Naive thymus-derived CD8-positive, alpha-beta T cell (primary cell): ENCODE measurements around the gene LIPC. TPM values are rescaled to one million over a fixed set of nuclear protein-coding genes. Genes with fewer than 3 reads are reported as not detected.
A peak's percentile ranks its signal among the peaks of the same experiment; 100 is the strongest.

Experiments used
- ATAC-seq, 2 donors: fragments of 150-1000 bp; cut with Tn5 transposase in 1 of 2; sonication (Bioruptor Pico), chemical (Tn5 transposase) in 1 of 2; 1 replicate in 1 of 2; 2 replicates in 1 of 2; pipeline ENCODE4 v1.10.0; 2021; ENCODE audit warnings: mild to moderate bottlenecking in 2 of 2, moderate library complexity in 2 of 2
- POLR2A ChIA-PET: fragments of 350-600 bp; sonication (Branson Sonifier 250); formaldehyde crosslinking; loops from one replicate; lab custom pipeline; 2021; ENCODE audit warnings: antibody characterized with exemption; lab: Charles Lee
- DNase-seq, 10 donors: peaks; one replicate each; pipeline versions ENCODE4 v3.0.0 to v3.0.0-alpha.2; 2020 to 2022
- H3K27ac Mint-ChIP-seq, 10 donors: one replicate each; pipeline ENCODE4 v1.8.0; 2020 to 2022; ENCODE audit warnings: mild to moderate bottlenecking in 10 of 10, mixed read lengths in 10 of 10, moderate library complexity in 4 of 10, inconsistent platforms in 1 of 10
- H3K27me3 Mint-ChIP-seq, 5 donors: one replicate each; pipeline ENCODE4 v1.8.0; 2021 to 2022; ENCODE audit warnings: mixed read lengths in 5 of 5
- H3K36me3 Mint-ChIP-seq, 3 donors: one replicate each; pipeline ENCODE4 v1.8.0; 2020 to 2022; ENCODE audit warnings: mixed read lengths in 3 of 3, mild to moderate bottlenecking in 2 of 3, inconsistent platforms in 1 of 3
- H3K4me1 Mint-ChIP-seq, 4 donors: one replicate each; pipeline ENCODE4 v1.8.0; 2021 to 2022; ENCODE audit warnings: mixed read lengths in 4 of 4
- H3K4me3 Mint-ChIP-seq, 10 donors: one replicate each; pipeline ENCODE4 v1.8.0; 2020 to 2022; ENCODE audit warnings: mild to moderate bottlenecking in 10 of 10, mixed read lengths in 10 of 10, moderate library complexity in 6 of 10, inconsistent platforms in 1 of 10
- H3K9me3 Mint-ChIP-seq, 9 donors: one replicate each; pipeline ENCODE4 v1.8.0; 2020 to 2022; ENCODE audit warnings: mixed read lengths in 9 of 9, mild to moderate bottlenecking in 3 of 9, inconsistent platforms in 1 of 9, moderate library complexity in 1 of 9
- polyA plus RNA-seq, 3 donors: library from polyadenylated mRNA; unstranded; fragments of 300-500 nt; fragmentation: Illumina TruSeq; gene quantifications; one replicate each; pipeline ENCODE4 v1.2.3, GENCODE V29; 2021
- total RNA-seq, 8 experiments: library from RNA in 2 of 8; stranded (reverse) in 2 of 8; gene quantifications; one replicate each; pipeline ENCODE4 v1.2.3 and lab custom pipeline; 2021 to 2026

The LIPC gene
- total and polyA plus RNA-seq, 5 experiments from 2014 or later = 0.64 to 4.4 (median 2.9) TPM

- Mint-ChIP-seq H3K9me3 (peaks cover 0 to 2% (median 0%) of the 10 kb centered on the region in 9 donors), H3K4me3 (no peak overlapping the region), H3K27ac (no peak overlapping the region), H3K27me3 (peaks cover 0 to 1% (median 0%) of the 10 kb centered on the region in 5 donors), H3K36me3 (no peaks in the 10 kb centered on the region), H3K4me1 (peaks cover 0 to 15% (median under 1%) of the 10 kb centered on the region in 4 donors)
- DNase-seq (no peak), ATAC-seq (no peak)
- POLR2A ChIA-PET = no interaction called here
These were observed 98.3 kb downstream of the LIPC start for GRCh38 chr15:58530056-58530590.

GRCh38 chr15:58532126-58532525, 100.3 kb downstream of the LIPC start:
- Mint-ChIP-seq H3K4me1 (peaks cover 0 to 16% (median 0%) of the 10 kb centered on the region in 4 donors), H3K27me3 (peaks cover 0 to 1% (median 0%) of the 10 kb centered on the region in 5 donors), H3K36me3 (no peaks in the 10 kb centered on the region), H3K4me3 (no peak overlapping the region), H3K27ac (no peak overlapping the region), H3K9me3 (peaks cover 0 to 2% (median 0%) of the 10 kb centered on the region in 9 donors)
- ATAC-seq (no peak), DNase-seq (no peak)
- POLR2A ChIA-PET = interaction anchor here (0.6 kb wide), 1 partner anchor 83 kb away, joined by 5 read pairs; no protein-coding TSS in a partner anchor

GRCh38 chr15:58534556-58534955, 102.8 kb downstream of the LIPC start:
- peaks cover 0 to 5% (median 0%) of the 10 kb centered on the region in 9 donors for H3K9me3 Mint-ChIP-seq

GRCh38 chr15:58535337-58535736, 103.5 kb downstream of the LIPC start:
- POLR2A ChIA-PET = no interaction called here
- H3K4me1 Mint-ChIP-seq = peaks cover 0 to 19% (median 0%) of the 10 kb centered on the region in 4 donors
- peak overlapping the region in 2 of 10 donors; percentile 60 to 61 for H3K27ac Mint-ChIP-seq
- H3K4me3 Mint-ChIP-seq = no peak overlapping the region
- H3K36me3 Mint-ChIP-seq = peaks cover 0 to 3% (median 0%) of the 10 kb centered on the region in 3 donors
- DNase-seq = no peak
- H3K27me3 Mint-ChIP-seq = no peaks in the 10 kb centered on the region
- ATAC-seq = no peak
- peaks cover 0 to 5% (median 0%) of the 10 kb centered on the region in 9 donors for H3K9me3 Mint-ChIP-seq

More at GRCh38 chr15:58534556-58534955, 102.8 kb downstream of the LIPC start:
- no peak for ATAC-seq
- H3K4me1 Mint-ChIP-seq = peaks cover 0 to 16% (median 0%) of the 10 kb centered on the region in 4 donors
- DNase-seq = no peak
- POLR2A ChIA-PET = no interaction called here
- no peak overlapping the region for H3K4me3 Mint-ChIP-seq
- peak overlapping the region in 1 of 10 donors; percentile 61 for H3K27ac Mint-ChIP-seq
- H3K36me3 Mint-ChIP-seq = peaks cover 0 to 3% (median 0%) of the 10 kb centered on the region in 3 donors
- peaks cover 0 to 1% (median 0%) of the 10 kb centered on the region in 5 donors for H3K27me3 Mint-ChIP-seq

- no peaks in the 10 kb centered on the region for H3K27me3 Mint-ChIP-seq
- no peak overlapping the region for H3K27ac Mint-ChIP-seq
- DNase-seq (no peak), ATAC-seq (no peak)
- H3K36me3 Mint-ChIP-seq = peaks cover 0 to 3% (median 0%) of the 10 kb centered on the region in 3 donors
- peaks cover 0 to 17% (median 0%) of the 10 kb centered on the region in 4 donors for H3K4me1 Mint-ChIP-seq
- POLR2A ChIA-PET = no interaction called here
- H3K9me3 Mint-ChIP-seq = peaks cover 0 to 3% (median 0%) of the 10 kb centered on the region in 9 donors
- H3K4me3 Mint-ChIP-seq = no peak overlapping the region
These were observed 104.1 kb downstream of the LIPC start for GRCh38 chr15:58535894-58536293.

GRCh38 chr15:58536414-58536813, 104.6 kb downstream of the LIPC start:
- Mint-ChIP-seq H3K36me3 (peaks cover 0 to 3% (median 0%) of the 10 kb centered on the region in 3 donors), H3K27ac (no peak overlapping the region), H3K27me3 (no peaks in the 10 kb centered on the region), H3K4me3 (no peak overlapping the region), H3K9me3 (peaks cover 0 to 3% (median 0%) of the 10 kb centered on the region in 9 donors), H3K4me1 (peaks cover 0 to 17% (median 0%) of the 10 kb centered on the region in 4 donors)
- DNase-seq = no peak
- no peak for ATAC-seq
- POLR2A ChIA-PET = no interaction called here

- no peak overlapping the region for H3K27ac Mint-ChIP-seq
- POLR2A ChIA-PET = no interaction called here
- H3K36me3 Mint-ChIP-seq = peaks cover 0 to 3% (median 0%) of the 10 kb centered on the region in 3 donors
- DNase-seq (no peak), ATAC-seq (no peak)
- peaks cover 0 to 17% (median 0%) of the 10 kb centered on the region in 4 donors for H3K4me1 Mint-ChIP-seq
- peaks cover 0 to 3% (median 0%) of the 10 kb centered on the region in 9 donors for H3K9me3 Mint-ChIP-seq
- H3K27me3 Mint-ChIP-seq = no peaks in the 10 kb centered on the region
- H3K4me3 Mint-ChIP-seq = no peak overlapping the region
These were observed 105.2 kb downstream of the LIPC start for GRCh38 chr15:58537033-58537432.

GRCh38 chr15:58538225-58538727, 106.5 kb downstream of the LIPC start:
- H3K4me3 Mint-ChIP-seq = no peak overlapping the region
- peak overlapping the region in 1 of 10 donors; percentile 28 for H3K27ac Mint-ChIP-seq
- no peaks in the 10 kb centered on the region for H3K27me3 Mint-ChIP-seq
- H3K4me1 Mint-ChIP-seq = peaks cover 0 to 16% (median under 1%) of the 10 kb centered on the region in 4 donors
- POLR2A ChIA-PET = no interaction called here
- ATAC-seq = no peak
- DNase-seq = no peak
- peaks cover 0 to 4% (median 0%) of the 10 kb centered on the region in 3 donors for H3K36me3 Mint-ChIP-seq
- peaks cover 0 to 3% (median 0%) of the 10 kb centered on the region in 9 donors for H3K9me3 Mint-ChIP-seq

GRCh38 chr15:58538901-58539300, 107.1 kb downstream of the LIPC start:
- H3K4me1 Mint-ChIP-seq = peaks cover 0 to 15% (median 1%) of the 10 kb centered on the region in 4 donors
- no peak overlapping the region for H3K4me3 Mint-ChIP-seq
- peaks cover 0 to 3% (median 0%) of the 10 kb centered on the region in 9 donors for H3K9me3 Mint-ChIP-seq
- H3K27me3 Mint-ChIP-seq = no peaks in the 10 kb centered on the region
- DNase-seq (no peak), ATAC-seq (no peak)
- H3K27ac Mint-ChIP-seq = no peak overlapping the region
- POLR2A ChIA-PET = interaction anchor here (0.6 kb wide), 1 partner anchor 29 kb away, joined by 4 read pairs; no protein-coding TSS in a partner anchor
- H3K36me3 Mint-ChIP-seq = peaks cover 0 to 6% (median 0%) of the 10 kb centered on the region in 3 donors

GRCh38 chr15:58539548-58539947, 107.8 kb downstream of the LIPC start:
- H3K27me3 Mint-ChIP-seq = no peaks in the 10 kb centered on the region
- peaks cover 0 to 6% (median 0%) of the 10 kb centered on the region in 3 donors for H3K36me3 Mint-ChIP-seq
- peaks cover 0 to 14% (median 2%) of the 10 kb centered on the region in 4 donors for H3K4me1 Mint-ChIP-seq
- DNase-seq (no peak), ATAC-seq (no peak)
- H3K27ac Mint-ChIP-seq = peak overlapping the region in 2 of 10 donors; percentile 23 to 58
- H3K4me3 Mint-ChIP-seq = no peak overlapping the region
- POLR2A ChIA-PET = no interaction called here
- peaks cover 0 to 3% (median 0%) of the 10 kb centered on the region in 9 donors for H3K9me3 Mint-ChIP-seq

GRCh38 chr15:58541410-58542087, 109.8 kb downstream of the LIPC start:
- no peak overlapping the region for H3K4me3 Mint-ChIP-seq
- H3K9me3 Mint-ChIP-seq = peaks cover 0 to 3% (median 0%) of the 10 kb centered on the region in 9 donors
- H3K27ac Mint-ChIP-seq = peak overlapping the region in 3 of 10 donors; percentile 9 to 69 (median 43)
- no peaks in the 10 kb centered on the region for H3K27me3 Mint-ChIP-seq
- peaks cover 0 to 18% (median 8%) of the 10 kb centered on the region in 4 donors for H3K4me1 Mint-ChIP-seq
- peaks cover 0 to 6% (median 0%) of the 10 kb centered on the region in 3 donors for H3K36me3 Mint-ChIP-seq
- DNase-seq = no peak
- ATAC-seq = no peak
- POLR2A ChIA-PET = no interaction called here

- Mint-ChIP-seq H3K27ac (no peak overlapping the region), H3K9me3 (no peaks in the 10 kb centered on the region), H3K27me3 (no peaks in the 10 kb centered on the region), H3K4me1 (peaks cover 0 to 24% (median 9%) of the 10 kb centered on the region in 4 donors), H3K4me3 (no peak overlapping the region), H3K36me3 (peaks cover 0 to 4% (median 0%) of the 10 kb centered on the region in 3 donors)
- ATAC-seq (no peak), DNase-seq (no peak)
- POLR2A ChIA-PET = interaction anchor here (0.6 to 1.0 kb wide), 2 partner anchors 57 to 59 kb away, joined by 3 read pairs; no protein-coding TSS in a partner anchor
These were observed 112.0 kb downstream of the LIPC start for GRCh38 chr15:58543664-58544335.
